Measurements from ENCODE around the gene PEX1. TPM values are rescaled to one million over a fixed set of nuclear protein-coding genes. Genes with fewer than 3 reads are reported as not detected.

The PEX1 gene
- total RNA-seq, 2 experiments from 2014 or later, result 16.6 to 16.9 TPM

GRCh38 chr7:92513167-92513902 lies 15.0 kb downstream of the PEX1 start:
- H3K27ac Mint-ChIP-seq, result no peak overlapping the region

GRCh38 chr7:92508946-92509345 lies 19.4 kb downstream of the PEX1 start:
- Mint-ChIP-seq H3K4me1 (ENCODE audit: low read depth) (no peaks in the 10 kb centered on the region), H3K9me3 (no peaks in the 10 kb centered on the region), H3K27ac (no peak overlapping the region), H3K4me3 (no peak overlapping the region), H3K27me3 (no peaks in the 10 kb centered on the region), H3K36me3 (ENCODE audit: low read depth) (peaks cover 10% of the 10 kb centered on the region)
- intact Hi-C loops (cut with micrococcal nuclease), result no loop called here
- ATAC-seq (no peak), DNase-seq (no peak)
- ChIA-PET CTCF (no interaction called here), POLR2A (interaction anchor here (1.0 kb wide), 1 partner anchor 18 kb away, joined by 4 read pairs; no protein-coding TSS in a partner anchor)
- no peak for TF ChIP-seq CTCF (IDR thresholded peaks at IDR 0.05)

More at GRCh38 chr7:92513167-92513902, 15.0 kb downstream of the PEX1 start:
- H3K27me3 Mint-ChIP-seq, result no peaks in the 10 kb centered on the region
- no peaks in the 10 kb centered on the region for H3K9me3 Mint-ChIP-seq
- H3K4me1 Mint-ChIP-seq (ENCODE audit: low read depth), result peaks cover 8% of the 10 kb centered on the region
- H3K4me3 Mint-ChIP-seq, result no peak overlapping the region
- TF ChIP-seq CTCF (IDR thresholded peaks at IDR 0.05), result no peak
- intact Hi-C loops (cut with micrococcal nuclease), result no loop called here
- DNase-seq (no peak), ATAC-seq (no peak)
- POLR2A ChIA-PET, result no interaction called here
- CTCF ChIA-PET, result interaction anchor here (1.0 to 1.2 kb wide), 2 partner anchors 22 to 66 kb away, joined by 3 read pairs; partner anchors contain the start of gene GATAD1
- peaks cover 9% of the 10 kb centered on the region for H3K36me3 Mint-ChIP-seq (ENCODE audit: low read depth)

DNA sequence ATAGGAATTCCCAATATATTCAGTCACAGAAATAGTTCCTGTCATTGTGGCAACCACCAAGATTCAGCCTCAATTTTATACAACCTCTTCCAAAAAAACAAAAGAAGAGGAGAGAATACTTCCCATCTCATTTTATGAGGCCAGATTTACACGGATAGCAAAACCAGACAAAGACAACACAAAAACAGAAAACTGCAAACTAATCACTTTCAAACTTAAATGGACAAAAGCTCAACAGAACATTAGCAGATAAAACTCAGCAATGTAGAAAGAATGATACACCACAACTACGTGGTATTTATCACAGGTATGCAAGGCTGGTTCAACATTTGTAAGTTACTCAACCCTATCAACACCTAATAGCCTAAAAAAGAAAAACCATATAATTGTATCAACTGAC lies 22.0 kb downstream of the PEX1 start:
- ChIA-PET POLR2A (interaction anchor here (1.0 kb wide), 1 partner anchor 9 kb away, joined by 3 read pairs; no protein-coding TSS in a partner anchor), CTCF (no interaction called here)
- no peaks in the 10 kb centered on the region for H3K9me3 Mint-ChIP-seq

DNA sequence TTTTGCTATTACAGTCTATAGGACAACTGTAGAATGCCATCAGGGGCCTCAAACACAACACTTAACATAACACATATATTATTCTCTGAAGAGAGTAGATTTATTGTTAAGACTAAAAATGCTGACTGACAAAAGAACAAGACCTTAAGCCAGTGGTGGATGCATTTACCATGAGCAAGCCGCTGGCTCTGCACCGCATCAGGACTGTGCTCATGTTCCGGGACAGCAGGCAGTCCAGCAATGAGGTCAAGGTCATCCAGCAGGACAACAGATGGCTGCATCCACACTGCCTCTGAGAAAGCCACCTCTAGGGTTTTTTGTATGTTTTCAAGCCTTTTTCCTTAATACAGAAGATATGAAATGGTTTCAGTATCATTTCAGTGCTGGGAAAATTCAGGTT lies 23.8 kb downstream of the PEX1 start:
- ChIA-PET POLR2A (no interaction called here), CTCF (no interaction called here)
- Mint-ChIP-seq H3K9me3 (no peaks in the 10 kb centered on the region), H3K27ac (no peak overlapping the region), H3K27me3 (no peaks in the 10 kb centered on the region), H3K4me3 (no peak overlapping the region), H3K4me1 (ENCODE audit: low read depth) (no peaks in the 10 kb centered on the region), H3K36me3 (ENCODE audit: low read depth) (peaks cover 16% of the 10 kb centered on the region)
- ATAC-seq (no peak), DNase-seq (no peak)
- intact Hi-C loops (cut with micrococcal nuclease), result no loop called here
- TF ChIP-seq CTCF (IDR thresholded peaks at IDR 0.05), result no peak

More for the DNA sequence above, 22.0 kb downstream of the PEX1 start:
- TF ChIP-seq CTCF (IDR thresholded peaks at IDR 0.05), result no peak
- intact Hi-C loops (cut with micrococcal nuclease), result no loop called here
- ATAC-seq (no peak), DNase-seq (no peak)
- Mint-ChIP-seq H3K27ac (no peak overlapping the region), H3K4me3 (no peak overlapping the region), H3K27me3 (no peaks in the 10 kb centered on the region), H3K4me1 (ENCODE audit: low read depth) (no peaks in the 10 kb centered on the region), H3K36me3 (ENCODE audit: low read depth) (peaks cover 11% of the 10 kb centered on the region)

- intact Hi-C loops (cut with micrococcal nuclease), result no loop called here
- Mint-ChIP-seq H3K4me3 (no peak overlapping the region), H3K9me3 (no peaks in the 10 kb centered on the region), H3K36me3 (ENCODE audit: low read depth) (peaks cover 16% of the 10 kb centered on the region), H3K4me1 (ENCODE audit: low read depth) (no peaks in the 10 kb centered on the region), H3K27me3 (no peaks in the 10 kb centered on the region), H3K27ac (no peak overlapping the region)
- no peak for ATAC-seq
- POLR2A ChIA-PET, result no interaction called here
- DNase-seq, result no peak
- CTCF ChIA-PET, result no interaction called here
- no peak for TF ChIP-seq CTCF (IDR thresholded peaks at IDR 0.05)
These were observed 24.6 kb downstream of the PEX1 start for GRCh38 chr7:92503767-92504166.
